GM19372 (cell line): ENCODE measurements around the gene KMT5B.

ENCODE experiments used
- ATAC-seq: cut with Tn5 transposase; IDR thresholded peaks from one replicate; pipeline ENCODE4 v1.9.1; 2021; ENCODE audit warnings: mild to moderate bottlenecking, low read depth, moderate library complexity; ENCODE audit not compliant: unreplicated experiment

Gene KMT5B

DNA sequence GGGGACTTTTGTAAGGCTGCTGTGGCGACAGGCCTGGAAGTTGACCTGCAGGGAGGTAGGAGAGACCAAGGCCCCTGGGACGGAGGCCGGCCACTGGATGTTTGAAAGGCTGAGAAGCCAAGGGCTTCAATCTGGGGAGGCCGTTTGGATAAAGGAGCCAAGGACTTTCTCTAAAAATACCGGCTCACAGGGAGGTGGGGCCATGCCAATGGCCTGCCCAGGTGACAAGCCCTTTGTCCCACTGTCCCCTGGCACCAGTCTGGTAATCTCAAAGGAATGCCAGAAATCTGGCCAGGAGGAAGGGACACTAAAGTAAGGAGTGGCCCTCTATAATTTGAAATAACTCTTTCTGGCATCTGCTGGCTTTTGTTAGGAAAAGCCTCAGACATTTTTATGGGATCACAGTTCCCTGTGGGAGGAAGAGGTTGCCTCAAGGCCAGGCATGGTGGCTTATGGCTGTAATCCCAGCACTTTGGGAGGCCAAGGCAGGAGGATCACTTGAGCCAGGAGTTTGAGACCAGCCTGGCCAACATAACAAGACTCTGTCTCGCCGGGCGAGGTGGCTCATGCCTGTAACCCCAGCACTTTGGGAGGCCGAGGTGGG, 90.1 kb downstream of the KMT5B start:
- no peak for ATAC-seq

DNA sequence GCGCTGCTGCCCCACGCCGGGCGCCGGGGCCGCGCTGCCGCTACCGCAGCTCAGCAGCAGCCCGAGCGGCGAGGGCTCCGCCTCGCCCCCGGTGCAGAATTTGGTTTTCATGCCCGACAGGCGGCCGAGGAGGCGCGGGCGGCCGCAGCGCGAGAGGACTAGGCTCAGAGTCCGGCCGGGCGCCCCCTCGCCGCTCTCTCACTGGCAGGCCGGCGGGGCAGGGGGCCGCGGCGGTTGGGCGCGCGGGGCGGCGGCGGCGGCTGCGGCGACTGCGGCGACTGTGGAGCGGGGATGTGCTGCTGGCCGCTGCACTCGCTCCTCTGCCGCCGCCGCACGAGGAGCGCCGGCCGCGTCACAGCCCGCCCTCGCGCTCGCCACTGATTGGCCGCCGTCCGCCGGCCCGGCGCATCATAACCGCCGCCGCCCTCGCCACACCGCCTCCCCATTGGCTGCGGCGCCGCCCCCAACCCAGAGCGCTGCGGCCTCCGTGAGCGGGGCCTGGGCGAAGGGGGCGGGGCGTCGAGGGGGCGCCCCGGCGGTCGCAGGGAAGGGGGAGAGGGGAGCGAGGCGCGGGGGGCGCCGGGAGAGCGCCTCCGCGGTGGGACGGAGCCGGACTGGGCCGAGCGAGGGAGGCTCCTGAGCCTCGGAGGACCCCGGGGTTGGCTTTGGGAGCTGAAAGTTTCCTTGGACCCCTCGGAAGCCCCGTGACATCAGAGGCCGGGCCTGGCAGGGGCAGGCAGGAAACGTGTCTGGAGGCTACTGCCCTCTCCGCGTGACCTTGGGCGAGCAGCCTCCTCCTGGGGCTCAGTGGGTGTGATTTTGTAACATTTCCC, 91.8 kb downstream of the KMT5B start, which contains the start of gene CHKA:
Gene CHKA, minus strand, starts transcription at position 322 of the 833 bp plus-strand sequence. Its CDS starts 211 bp downstream, at position 111.
- ATAC-seq: peak; percentile 78

DNA sequence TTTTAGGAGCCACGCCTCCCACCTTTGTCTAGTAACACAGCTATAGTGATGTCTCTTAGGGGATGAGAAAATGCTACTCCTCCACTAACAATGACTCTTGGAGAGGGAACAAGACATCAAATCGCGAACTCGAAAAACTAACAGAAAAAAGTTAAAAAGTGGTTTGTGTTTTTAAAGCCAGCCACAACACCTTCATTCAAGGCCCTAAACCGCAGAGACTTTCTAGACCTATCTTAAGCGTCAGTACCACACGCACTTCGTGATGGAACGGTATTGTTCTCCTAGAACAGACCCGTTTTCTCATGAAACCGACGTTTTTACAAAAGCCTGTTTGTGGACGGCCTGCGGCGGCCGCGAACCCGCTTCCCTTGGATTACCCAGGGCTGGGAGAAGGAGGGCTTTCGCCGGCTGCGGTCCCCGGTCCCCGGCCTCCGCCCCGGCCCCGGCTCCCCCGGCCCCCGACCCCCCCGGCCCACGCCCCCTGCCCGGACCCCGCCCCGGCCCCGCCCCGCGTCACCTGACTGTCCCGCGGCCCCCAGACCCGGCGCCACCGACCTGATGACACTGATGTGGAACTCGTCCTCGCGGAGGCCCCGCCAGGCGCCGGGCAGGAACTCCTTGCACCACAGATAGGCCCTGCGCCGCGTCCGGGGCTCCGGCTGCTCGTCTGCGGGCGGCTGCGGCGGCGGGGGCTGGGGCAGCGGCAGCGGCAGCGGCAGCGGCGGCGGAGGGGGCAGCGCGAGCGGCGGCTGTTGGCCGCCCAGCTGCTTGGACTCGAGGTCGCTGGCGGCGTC, 92.6 kb downstream of the KMT5B start:
- ATAC-seq: peak; percentile 18

DNA sequence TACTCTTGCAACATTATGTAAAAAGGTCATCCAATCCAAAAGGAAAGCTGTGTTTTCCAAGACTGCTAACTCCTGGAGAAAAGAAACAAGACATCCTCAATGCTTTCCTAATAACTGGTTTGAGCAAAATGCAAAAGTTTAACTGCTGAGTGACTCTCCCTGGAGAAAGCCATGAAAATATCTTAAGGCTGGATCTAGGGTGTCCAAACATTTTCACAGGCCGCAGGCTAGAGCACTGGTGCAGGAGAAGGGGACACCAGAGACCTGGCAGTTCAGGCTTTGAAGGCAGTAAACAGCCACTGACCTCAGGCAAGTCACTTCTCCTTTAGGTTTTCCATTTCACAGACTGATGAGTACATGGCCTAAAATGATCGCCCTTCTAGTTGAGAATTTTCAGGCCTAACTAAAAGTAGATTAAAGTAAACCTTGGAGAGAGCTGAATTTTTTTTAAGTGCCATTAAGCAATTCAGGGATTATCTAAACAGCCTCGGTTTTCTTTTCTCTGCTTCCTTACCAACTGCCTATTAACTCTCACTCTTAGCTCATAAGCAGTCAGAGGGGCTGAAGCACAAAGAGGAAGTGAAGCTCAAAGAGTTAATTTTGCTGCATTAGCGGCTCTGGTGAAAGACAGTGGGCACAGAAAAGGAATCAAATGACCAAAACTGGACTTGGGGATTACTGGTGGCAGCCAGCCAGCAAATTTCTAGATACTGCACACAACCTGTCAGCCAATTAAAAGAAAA, 94.2 kb downstream of the KMT5B start:
- ATAC-seq: no peak

DNA sequence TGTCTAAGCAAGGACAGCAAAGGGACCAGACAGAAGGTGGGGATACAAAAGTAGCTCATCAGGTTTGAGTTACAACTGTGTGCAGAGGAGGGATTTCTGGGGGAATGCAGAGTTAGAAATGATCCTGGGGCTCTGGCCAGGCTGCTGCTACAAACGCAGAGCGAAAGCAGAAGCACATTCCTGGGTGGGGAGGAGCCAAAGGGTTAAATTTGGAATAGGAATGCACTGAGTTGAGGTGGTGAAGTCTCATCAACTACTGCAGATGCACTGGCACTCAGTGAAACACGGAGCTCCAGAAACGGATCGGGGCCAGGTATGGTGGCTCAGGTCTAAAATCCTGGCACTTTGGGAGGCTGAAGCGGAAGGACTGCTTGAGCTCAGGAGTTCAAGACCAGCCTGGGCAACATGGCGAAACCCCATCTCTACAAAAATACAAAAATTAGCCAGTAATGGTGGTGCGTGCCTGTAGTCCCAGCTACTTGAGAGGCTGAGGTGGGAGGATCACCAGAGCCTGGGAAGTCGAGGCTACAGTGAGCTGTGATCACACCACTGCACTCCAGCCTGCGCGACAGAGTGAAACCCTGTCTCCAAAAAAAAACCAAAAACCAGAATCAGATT, 95.1 kb downstream of the KMT5B start:
- ATAC-seq: no peak

DNA sequence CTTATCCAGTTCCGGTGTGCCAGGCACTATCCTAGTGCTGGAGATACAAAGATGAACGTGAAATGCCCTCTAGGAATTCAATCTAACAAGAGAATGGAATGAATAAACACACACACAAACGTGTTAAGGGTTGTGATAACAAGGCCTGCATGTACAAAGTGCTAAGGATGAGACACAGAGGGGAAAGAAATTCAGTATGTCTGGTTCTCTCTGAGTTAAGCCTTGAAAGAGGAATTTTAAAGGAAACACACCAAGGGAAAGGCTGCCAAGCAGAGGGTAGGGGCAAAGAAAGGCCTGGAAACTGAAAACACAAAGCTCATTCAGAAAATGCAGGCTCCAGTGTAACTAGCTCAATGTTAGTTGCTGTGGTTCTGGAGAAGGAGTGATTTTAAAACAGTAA, 96.1 kb downstream of the KMT5B start:
- ATAC-seq: no peak

DNA sequence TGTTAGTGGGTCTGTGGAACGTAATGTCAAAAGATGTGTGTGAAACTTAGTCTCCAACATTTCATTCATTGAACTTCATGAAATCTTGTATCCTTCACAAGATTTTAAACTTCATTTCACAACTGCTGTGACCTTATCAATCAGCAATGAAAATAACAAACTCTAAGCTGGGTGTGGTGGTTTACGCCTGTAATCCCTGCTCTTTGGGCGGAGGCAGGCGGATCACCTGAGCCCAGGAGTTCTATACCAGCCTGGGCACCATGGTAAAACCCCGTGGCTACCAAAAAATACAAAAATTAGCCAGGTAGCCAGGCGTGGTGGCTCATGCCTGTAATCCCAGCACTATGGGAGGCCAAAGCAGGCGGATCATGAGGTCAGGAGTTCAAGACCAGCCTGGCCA, 97.0 kb downstream of the KMT5B start:
- no peak for ATAC-seq

DNA sequence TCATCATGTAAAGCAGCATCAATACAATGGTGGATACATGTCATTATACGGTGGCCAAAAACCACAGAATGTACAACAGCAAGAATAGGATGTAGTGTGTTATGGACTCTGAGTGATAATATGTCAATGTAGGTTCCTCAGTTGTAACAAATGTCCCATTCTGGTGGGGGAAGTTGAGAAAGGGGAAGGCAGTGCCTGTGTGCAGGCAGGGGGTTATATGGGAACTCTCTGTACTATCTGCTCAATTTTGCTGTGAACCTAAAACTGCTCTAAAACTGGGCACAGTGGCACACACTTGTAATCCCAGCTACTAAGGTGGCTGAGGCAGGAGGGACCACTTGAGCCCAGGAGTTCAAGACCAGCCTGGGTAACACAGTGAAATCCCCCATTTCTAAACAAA, 97.8 kb downstream of the KMT5B start:
- no peak for ATAC-seq

DNA sequence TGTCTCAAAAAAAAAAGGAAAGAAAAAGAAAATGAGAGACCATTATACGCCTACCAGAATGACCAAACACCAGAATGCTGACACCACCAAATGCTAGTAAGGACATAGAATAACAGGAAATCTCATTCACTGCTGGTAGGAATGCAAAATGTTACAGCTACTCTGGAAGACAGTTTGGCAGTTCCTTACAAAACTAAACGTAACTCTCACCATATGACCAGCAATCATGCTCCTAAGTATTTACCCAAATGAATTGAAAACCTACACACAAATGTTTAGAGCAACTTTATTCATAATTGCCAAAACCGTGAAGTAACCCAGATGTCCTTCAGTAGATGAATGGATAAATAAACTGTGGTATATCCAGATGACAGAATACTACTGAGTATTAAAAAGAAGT, 99.1 kb downstream of the KMT5B start:
- ATAC-seq: no peak

DNA sequence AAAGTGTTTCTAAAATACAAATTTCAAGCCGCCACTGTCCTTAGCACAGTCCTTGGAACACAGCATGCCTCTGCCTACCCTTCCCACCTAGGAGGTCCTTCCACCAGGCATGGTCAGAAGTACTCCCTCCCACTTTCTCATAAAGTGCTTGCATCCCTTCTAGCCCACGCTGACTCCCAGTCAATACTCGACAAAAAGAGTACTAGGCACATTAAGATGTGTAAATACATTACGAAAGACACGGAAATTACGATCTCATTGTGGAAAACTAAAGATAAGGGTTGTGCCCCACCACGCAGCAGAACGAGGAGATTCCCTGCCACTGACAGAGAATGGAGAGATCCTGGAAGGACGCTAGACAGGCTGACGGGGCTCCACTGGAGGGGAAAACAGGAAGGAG, 105.4 kb downstream of the KMT5B start:
- no peak for ATAC-seq

DNA sequence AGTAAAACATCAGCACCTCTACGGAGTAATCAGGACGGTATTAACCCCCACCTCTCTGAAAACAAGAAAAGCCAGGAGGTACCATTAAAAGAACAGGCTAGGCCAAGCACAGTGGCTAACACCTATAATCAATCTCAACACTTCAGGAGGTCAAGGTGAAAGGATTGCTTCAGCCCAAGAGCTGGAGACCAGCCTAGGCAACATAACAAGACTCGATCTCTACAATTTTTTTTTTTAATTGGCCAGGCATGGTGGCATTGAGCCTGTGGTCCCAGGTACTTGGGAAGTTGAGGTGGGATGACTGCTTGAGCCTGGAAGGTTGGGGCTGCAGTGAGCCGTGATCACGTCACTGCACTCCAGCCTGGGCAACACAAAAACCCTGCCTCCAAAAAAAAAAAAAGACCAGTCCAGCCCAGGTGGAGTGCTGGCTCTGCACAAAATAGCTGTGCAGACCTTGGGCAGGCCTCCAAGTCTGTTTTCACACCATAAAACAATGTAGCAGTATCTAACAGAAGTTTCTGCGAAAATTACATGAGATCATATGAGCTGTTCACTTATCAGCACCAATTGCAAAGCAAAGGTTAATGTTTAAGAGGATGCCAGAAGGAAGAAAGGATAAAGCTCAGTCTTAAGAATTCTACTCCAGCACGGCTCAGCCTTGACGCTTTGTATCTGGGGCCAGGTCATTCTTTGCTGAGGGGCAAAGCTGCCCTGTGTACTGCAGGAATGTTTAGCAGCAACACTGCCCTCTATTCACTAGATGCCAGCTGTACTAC, 106.7 kb downstream of the KMT5B start:
- no peak for ATAC-seq
